SK-N-SH (cell line): ENCODE measurements around the gene NDUFA6. TPM values are rescaled to one million over a fixed set of nuclear protein-coding genes. Genes with fewer than 3 reads are reported as not detected.

Experiments
- CTCF ChIA-PET: fragments of 300-600, 350-600 bp; formaldehyde crosslinking; extraction: SDS; loops from one replicate; lab custom pipeline; 2021; lab: Yijun Ruan, JAX
- POLR2A ChIA-PET: fragments of 350-600 bp; sonication (Branson Sonifier 250); formaldehyde crosslinking; extraction: SDS; loops from one replicate; lab custom pipeline; 2020; ENCODE audit warnings: antibody characterized with exemption, inconsistent platforms; lab: Yijun Ruan, JAX
- DNase-seq: peaks from one replicate; pipeline ENCODE4 v3.0.0; 2012
- H2AFZ ChIP-seq: fragments of 200-600 bp; sonication (generic); 2 replicates; pipeline ENCODE4 v1.8.1; 2016; ENCODE audit warnings: antibody characterized with exemption, mild to moderate bottlenecking, low read depth
- H3F3A ChIP-seq: fragments of 200-600 bp; sonication (generic); replicated peaks from 2 replicates; pipeline ENCODE3; 2016; ENCODE audit warnings: antibody characterized with exemption, mild to moderate bottlenecking; ENCODE audit not compliant: insufficient read depth
- H3K27ac ChIP-seq, 2 experiments: fragments of 200-500 bp in 1 of 2; fragments of 200-600 bp in 1 of 2; sonication (Bioruptor generic) in 1 of 2; sonication (generic), shearing (Covaris generic) in 1 of 2; 2 replicates each; pipeline versions ENCODE4 v1.5.1 to v1.6.1; 2014 to 2016; ENCODE audit warnings: low read depth in 2 of 2, inconsistent platforms in 1 of 2, low read length in 1 of 2, mild to moderate bottlenecking in 1 of 2, mixed read lengths in 1 of 2
- H3K27me3 ChIP-seq: fragments of 200-600 bp; sonication (generic), shearing (Covaris generic); 2 replicates; pipeline ENCODE4 v1.6.1; 2016; ENCODE audit warnings: mixed run types; ENCODE audit not compliant: insufficient read depth
- H3K36me3 ChIP-seq, 2 experiments: fragments of 200-500 bp in 1 of 2; fragments of 200-600 bp in 1 of 2; sonication (Bioruptor generic) in 1 of 2; sonication (generic) in 1 of 2; replicated peaks in 1 of 2; 2 replicates each; pipeline versions ENCODE3 to v1.5.1; 2014 to 2016; ENCODE audit warnings: low read length in 1 of 2, mild to moderate bottlenecking in 1 of 2; ENCODE audit not compliant: insufficient read depth in 2 of 2, control insufficient read depth in 1 of 2
- H3K4me1 ChIP-seq, 2 experiments: fragments of 200-500 bp in 1 of 2; fragments of 200-600 bp in 1 of 2; sonication (Bioruptor generic) in 1 of 2; sonication (generic), shearing (Covaris generic) in 1 of 2; 2 replicates each; pipeline versions ENCODE4 v1.5.1 to v1.6.1; 2014 to 2016; ENCODE audit warnings: low read depth in 1 of 2, low read length in 1 of 2, mixed run types in 1 of 2; ENCODE audit not compliant: insufficient read depth in 2 of 2, control insufficient read depth in 1 of 2
- H3K4me2 ChIP-seq: fragments of 200-600 bp; sonication (generic), shearing (Covaris generic); 2 replicates; pipeline ENCODE4 v1.6.1; 2017; ENCODE audit warnings: mixed run types
- H3K4me3 ChIP-seq, 2 experiments: fragments of 200-500 bp in 1 of 2; fragments of 200-600 bp in 1 of 2; sonication (Bioruptor generic) in 1 of 2; sonication (generic), shearing (Covaris generic) in 1 of 2; 2 replicates each; pipeline versions ENCODE4 v1.5.1 to v1.8.1; 2014 to 2016; ENCODE audit warnings: low read depth in 2 of 2, inconsistent platforms in 1 of 2, low read length in 1 of 2, mild to moderate bottlenecking in 1 of 2, mixed read lengths in 1 of 2, moderate library complexity in 1 of 2
- H3K79me2 ChIP-seq: fragments of 200-600 bp; sonication (generic); 2 replicates; pipeline ENCODE4 v1.8.1; 2017; ENCODE audit warnings: mild to moderate bottlenecking; ENCODE audit not compliant: insufficient read depth
- H3K9ac ChIP-seq: fragments of 200-600 bp; sonication (generic); 2 replicates; pipeline ENCODE4 v1.6.1; 2017; ENCODE audit warnings: mixed run types
- H3K9me2 ChIP-seq: fragments of 200-600 bp; sonication (generic); 2 replicates; pipeline ENCODE4 v1.6.1; 2017; ENCODE audit warnings: mixed run types
- H3K9me3 ChIP-seq: fragments of 200-600 bp; sonication (generic); 2 replicates; pipeline ENCODE4 v1.6.1; 2017; ENCODE audit warnings: mixed run types, mild to moderate bottlenecking, moderate library complexity
- H4K20me1 ChIP-seq: fragments of 200-600 bp; sonication (generic); 2 replicates; pipeline ENCODE4 v1.6.1; 2017; ENCODE audit warnings: mild to moderate bottlenecking, mixed run types; ENCODE audit not compliant: insufficient read depth
- CTCF ChIP-seq: fragments of 200-600 bp; sonication (generic); IDR thresholded peaks from 2 replicates; pipeline ENCODE4 v1.6.1; 2017; ENCODE audit warnings: antibody characterized with exemption, mild to moderate bottlenecking, moderate library complexity
- ELF1 ChIP-seq: IDR thresholded peaks from 2 replicates; pipeline ENCODE4 v1.4.0; 2012
- EZH2phosphoT487 ChIP-seq: fragments of 200-600 bp; sonication (generic); IDR thresholded peaks from 2 replicates; pipeline ENCODE4 v1.6.1; 2017; ENCODE audit warnings: low read depth, mixed run types, mild to moderate bottlenecking, antibody characterized with exemption, moderate library complexity, borderline replicate concordance
- FOXM1 ChIP-seq: IDR thresholded peaks from 2 replicates; pipeline ENCODE4 v1.4.0; 2012; ENCODE audit warnings: low read depth, mild to moderate bottlenecking
- IRF3 ChIP-seq: fragments of 150-350 bp; IDR thresholded peaks from 2 replicates; pipeline ENCODE4 v1.6.1; 2016; ENCODE audit warnings: mild to moderate bottlenecking, low read depth, low read length
- JUND ChIP-seq: IDR thresholded peaks from 2 replicates; pipeline ENCODE4 v1.4.0; 2012
- NFIC ChIP-seq: IDR thresholded peaks from 2 replicates; pipeline ENCODE4 v1.4.0; 2012; ENCODE audit warnings: borderline replicate concordance
- NRF1 ChIP-seq: IDR thresholded peaks from 2 replicates; pipeline ENCODE4 v1.6.1; 2012; ENCODE audit warnings: low read depth, mild to moderate bottlenecking, low read length
- POLR2AphosphoS5 ChIP-seq: IDR thresholded peaks from 2 replicates; pipeline ENCODE4 v1.6.1; 2012; ENCODE audit warnings: low read depth, low read length
- RFX5 ChIP-seq: IDR thresholded peaks from 2 replicates; pipeline ENCODE4 v1.6.1; 2012; ENCODE audit warnings: mild to moderate bottlenecking, improper control_type of control experiment, low read length
- SIN3A ChIP-seq: IDR thresholded peaks from 2 replicates; pipeline ENCODE4 v1.6.1; 2012; ENCODE audit warnings: low read depth, mild to moderate bottlenecking, low read length, moderate library complexity, borderline replicate concordance
- TAF1 ChIP-seq: IDR thresholded peaks from 2 replicates; pipeline ENCODE4 v1.6.1; 2012; ENCODE audit warnings: low read depth, mild to moderate bottlenecking, low read length, moderate library complexity, borderline replicate concordance
- TEAD4 ChIP-seq: IDR thresholded peaks from 2 replicates; pipeline ENCODE4 v1.4.0; 2012; ENCODE audit warnings: mild to moderate bottlenecking, borderline replicate concordance; ENCODE audit not compliant: insufficient read depth
- ZBTB33 ChIP-seq: IDR thresholded peaks from 2 replicates; pipeline ENCODE4 v1.4.0; 2012; ENCODE audit warnings: low read depth, borderline replicate concordance
- WGBS: methylation state at CpG from one replicate; pipeline ENCODE4 v1.1.6; 2017; ENCODE audit warnings: low lambda C conversion rate; 5-methylcytosine and 5-hydroxymethylcytosine counted together
- polyA plus RNA-seq, 3 experiments: library from polyadenylated mRNA; depleted of rRNA; stranded (reverse); fragments of >200 nt; gene quantifications; 2 replicates each; pipeline ENCODE4 v1.2.3, GENCODE V29; 2012
- TF ChIP-seq, protein P1 (sequence below): IDR thresholded peaks from 2 replicates; pipeline ENCODE4 v1.6.1; 2012; ENCODE audit warnings: mild to moderate bottlenecking, low read depth, low read length, moderate library complexity
- TF ChIP-seq, protein P2 (sequence below): IDR thresholded peaks from 2 replicates; pipeline ENCODE4; 2012

Gene NDUFA6
- polyA plus RNA-seq, 1 of the 3 experiments (the other 2 are of a cell fraction) = 42.0 TPM

DNA sequence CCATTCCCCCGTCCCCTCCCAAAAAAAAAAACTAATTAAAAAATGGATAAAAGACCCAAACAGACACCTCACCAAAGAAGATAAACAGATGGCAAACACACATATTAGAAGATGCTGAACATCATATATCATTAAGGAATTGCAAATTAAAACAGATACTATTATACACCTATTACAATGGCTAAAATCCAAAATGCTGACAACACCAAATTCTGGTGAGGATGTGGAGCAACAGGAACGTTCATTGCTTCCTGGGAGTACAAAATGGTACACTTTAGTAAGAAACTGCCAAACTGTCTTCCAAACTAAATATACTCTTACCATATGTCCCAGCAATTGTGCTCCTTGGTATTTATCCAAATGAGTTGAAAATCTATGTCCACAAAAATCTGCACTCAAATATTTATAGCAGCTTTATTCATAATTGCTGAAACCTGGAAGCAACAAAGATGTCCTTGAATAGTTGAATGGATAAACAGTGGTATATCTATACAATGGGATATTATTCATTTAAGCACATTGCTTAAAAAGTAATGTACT is 39.9 kb downstream of the NDUFA6 start:
- CTCF ChIA-PET = no interaction called here
- H3K4me3 ChIP-seq = no peak overlapping the region
- no peaks in the 10 kb centered on the region for H3K9me2 ChIP-seq
- TF ChIP-seq NFIC (no peak), SIN3A (no peak), POLR2AphosphoS5 (no peak), IRF3 (no peak), ZBTB33 (no peak), NRF1 (no peak), FOXM1 (no peak), EZH2phosphoT487 (no peak), TAF1 (no peak)
- H3K27ac ChIP-seq = no peak overlapping the region
- no peak for DNase-seq
- H3F3A ChIP-seq = no peaks in the 10 kb centered on the region
- WGBS = 59% methylated on average over 2 of the region's 2 CpGs
- POLR2A ChIA-PET = no interaction called here
- H3K4me2 ChIP-seq = no peak overlapping the region
- H4K20me1 ChIP-seq = no peaks in the 10 kb centered on the region
- H2AFZ ChIP-seq = no peak overlapping the region
- H3K9me3 ChIP-seq = no peaks in the 10 kb centered on the region
- no peaks in the 10 kb centered on the region for H3K36me3 ChIP-seq
- H3K79me2 ChIP-seq = no peaks in the 10 kb centered on the region
- no peaks in the 10 kb centered on the region for H3K4me1 ChIP-seq
- no peaks in the 10 kb centered on the region for H3K27me3 ChIP-seq
- no peak overlapping the region for H3K9ac ChIP-seq

GRCh38 chr22:42041784-42042183 is 48.8 kb downstream of the NDUFA6 start:
- no peaks in the 10 kb centered on the region for H3K79me2 ChIP-seq
- no peaks in the 10 kb centered on the region for H4K20me1 ChIP-seq
- H3K4me2 ChIP-seq = no peak overlapping the region
- H3K9ac ChIP-seq = no peak overlapping the region
- DNase-seq = no peak
- no peaks in the 10 kb centered on the region for H3K9me3 ChIP-seq
- H3F3A ChIP-seq = no peaks in the 10 kb centered on the region
- no peaks in the 10 kb centered on the region for H3K27me3 ChIP-seq
- H3K4me3 ChIP-seq = no peak overlapping the region
- H3K36me3 ChIP-seq = no peaks in the 10 kb centered on the region
- H3K4me1 ChIP-seq = no peaks in the 10 kb centered on the region
- H2AFZ ChIP-seq = no peak overlapping the region
- no peaks in the 10 kb centered on the region for H3K9me2 ChIP-seq
- H3K27ac ChIP-seq = no peak overlapping the region
- POLR2A ChIA-PET = no interaction called here
- CTCF ChIA-PET = no interaction called here
- TF ChIP-seq RFX5 (no peak), CTCF (no peak), ELF1 (no peak), NRF1 (no peak), ZBTB33 (no peak), TEAD4 (no peak), JUND (no peak)
- TF ChIP-seq, protein P1, sequence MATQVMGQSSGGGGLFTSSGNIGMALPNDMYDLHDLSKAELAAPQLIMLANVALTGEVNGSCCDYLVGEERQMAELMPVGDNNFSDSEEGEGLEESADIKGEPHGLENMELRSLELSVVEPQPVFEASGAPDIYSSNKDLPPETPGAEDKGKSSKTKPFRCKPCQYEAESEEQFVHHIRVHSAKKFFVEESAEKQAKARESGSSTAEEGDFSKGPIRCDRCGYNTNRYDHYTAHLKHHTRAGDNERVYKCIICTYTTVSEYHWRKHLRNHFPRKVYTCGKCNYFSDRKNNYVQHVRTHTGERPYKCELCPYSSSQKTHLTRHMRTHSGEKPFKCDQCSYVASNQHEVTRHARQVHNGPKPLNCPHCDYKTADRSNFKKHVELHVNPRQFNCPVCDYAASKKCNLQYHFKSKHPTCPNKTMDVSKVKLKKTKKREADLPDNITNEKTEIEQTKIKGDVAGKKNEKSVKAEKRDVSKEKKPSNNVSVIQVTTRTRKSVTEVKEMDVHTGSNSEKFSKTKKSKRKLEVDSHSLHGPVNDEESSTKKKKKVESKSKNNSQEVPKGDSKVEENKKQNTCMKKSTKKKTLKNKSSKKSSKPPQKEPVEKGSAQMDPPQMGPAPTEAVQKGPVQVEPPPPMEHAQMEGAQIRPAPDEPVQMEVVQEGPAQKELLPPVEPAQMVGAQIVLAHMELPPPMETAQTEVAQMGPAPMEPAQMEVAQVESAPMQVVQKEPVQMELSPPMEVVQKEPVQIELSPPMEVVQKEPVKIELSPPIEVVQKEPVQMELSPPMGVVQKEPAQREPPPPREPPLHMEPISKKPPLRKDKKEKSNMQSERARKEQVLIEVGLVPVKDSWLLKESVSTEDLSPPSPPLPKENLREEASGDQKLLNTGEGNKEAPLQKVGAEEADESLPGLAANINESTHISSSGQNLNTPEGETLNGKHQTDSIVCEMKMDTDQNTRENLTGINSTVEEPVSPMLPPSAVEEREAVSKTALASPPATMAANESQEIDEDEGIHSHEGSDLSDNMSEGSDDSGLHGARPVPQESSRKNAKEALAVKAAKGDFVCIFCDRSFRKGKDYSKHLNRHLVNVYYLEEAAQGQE = no peak
- TF ChIP-seq, protein P2, sequence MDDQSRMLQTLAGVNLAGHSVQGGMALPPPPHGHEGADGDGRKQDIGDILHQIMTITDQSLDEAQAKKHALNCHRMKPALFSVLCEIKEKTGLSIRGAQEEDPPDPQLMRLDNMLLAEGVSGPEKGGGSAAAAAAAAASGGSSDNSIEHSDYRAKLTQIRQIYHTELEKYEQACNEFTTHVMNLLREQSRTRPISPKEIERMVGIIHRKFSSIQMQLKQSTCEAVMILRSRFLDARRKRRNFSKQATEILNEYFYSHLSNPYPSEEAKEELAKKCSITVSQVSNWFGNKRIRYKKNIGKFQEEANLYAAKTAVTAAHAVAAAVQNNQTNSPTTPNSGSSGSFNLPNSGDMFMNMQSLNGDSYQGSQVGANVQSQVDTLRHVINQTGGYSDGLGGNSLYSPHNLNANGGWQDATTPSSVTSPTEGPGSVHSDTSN = no peak
